GM19324 (cell line): ENCODE results near the gene JADE1.

Experiments
- ATAC-seq: cut with Tn5 transposase; IDR thresholded peaks from one replicate; pipeline ENCODE4 v1.9.1; 2021; ENCODE audit warnings: mild to moderate bottlenecking, moderate library complexity; ENCODE audit not compliant: unreplicated experiment, low FRiP score

JADE1 gene

GRCh38 chr4:128809477-128810330 lies at the start of gene JADE1:
Gene JADE1, plus strand, starts transcription at chr4:128809700. Its CDS starts 22,059 bp downstream, at chr4:128831759.
- ATAC-seq = peak; percentile 55

- no peak for ATAC-seq
Observed at GRCh38 chr4:128766781-128767180, 42.7 kb upstream of the JADE1 start.

GRCh38 chr4:128768373-128768996 lies 41.0 kb upstream of the JADE1 start:
- no peak for ATAC-seq

- ATAC-seq = no peak
Observed at GRCh38 chr4:128769011-128769410, 40.5 kb upstream of the JADE1 start.

- no peak for ATAC-seq
Observed at GRCh38 chr4:128770807-128771206, 38.7 kb upstream of the JADE1 start.

GRCh38 chr4:128775477-128775876 lies 34.0 kb upstream of the JADE1 start:
- ATAC-seq = no peak

GRCh38 chr4:128775916-128776315 lies 33.6 kb upstream of the JADE1 start:
- ATAC-seq = no peak

- ATAC-seq = peak; percentile 46
Observed at GRCh38 chr4:128776794-128777216, 32.7 kb upstream of the JADE1 start.

- no peak for ATAC-seq
Observed at GRCh38 chr4:128780688-128781087, 28.8 kb upstream of the JADE1 start.

- ATAC-seq = peak; percentile 65
Observed at GRCh38 chr4:128782076-128782715, 27.3 kb upstream of the JADE1 start.

- ATAC-seq = no peak
Observed at GRCh38 chr4:128782875-128783614, 26.5 kb upstream of the JADE1 start.

GRCh38 chr4:128787509-128788311 lies 21.8 kb upstream of the JADE1 start:
- ATAC-seq = no peak

GRCh38 chr4:128793859-128794672 lies 15.4 kb upstream of the JADE1 start:
- ATAC-seq = peak; percentile 76

- no peak for ATAC-seq
Observed at GRCh38 chr4:128796934-128797333, 12.6 kb upstream of the JADE1 start.

- no peak for ATAC-seq
Observed at GRCh38 chr4:128800284-128800683, 9.2 kb upstream of the JADE1 start.

- no peak for ATAC-seq
Observed at GRCh38 chr4:128800701-128801284, 8.7 kb upstream of the JADE1 start.

- no peak for ATAC-seq
Observed at GRCh38 chr4:128802680-128803628, 6.5 kb upstream of the JADE1 start.

GRCh38 chr4:128803783-128804182 lies 5.7 kb upstream of the JADE1 start:
- peak; percentile 65 for ATAC-seq
